Tibial nerve (tissue), 4 donors: ENCODE results near the gene IFIH1.

ENCODE experiments used
- EP300 ChIP-seq, 2 donors: sonication (generic); formaldehyde crosslinking; IDR thresholded peaks; one replicate each; pipeline ENCODE4 v1.6.1; 2017; ENCODE audit warnings: antibody characterized with exemption in 2 of 2, mild to moderate bottlenecking in 1 of 2
- POLR2A ChIP-seq, 2 donors: fragments of 450-650 bp; IDR thresholded peaks; one replicate each; pipeline ENCODE4 v1.6.1; 2017; ENCODE audit warnings: antibody characterized with exemption in 2 of 2, mild to moderate bottlenecking in 2 of 2, moderate library complexity in 2 of 2
- TF ChIP-seq, protein P1 (sequence below), 5 experiments: fragments of 200-600 bp in 3 of 5; fragments of 450-650 bp in 2 of 5; sonication (generic) in 3 of 5; IDR thresholded peaks; one replicate each; pipeline ENCODE4 v1.5.1; 2016 to 2019; ENCODE audit warnings: antibody characterized with exemption in 5 of 5, mild to moderate bottlenecking in 3 of 5, moderate library complexity in 2 of 5

- no peak for TF ChIP-seq POLR2A (IDR thresholded peaks at IDR 0.05)
- TF ChIP-seq, protein P1, sequence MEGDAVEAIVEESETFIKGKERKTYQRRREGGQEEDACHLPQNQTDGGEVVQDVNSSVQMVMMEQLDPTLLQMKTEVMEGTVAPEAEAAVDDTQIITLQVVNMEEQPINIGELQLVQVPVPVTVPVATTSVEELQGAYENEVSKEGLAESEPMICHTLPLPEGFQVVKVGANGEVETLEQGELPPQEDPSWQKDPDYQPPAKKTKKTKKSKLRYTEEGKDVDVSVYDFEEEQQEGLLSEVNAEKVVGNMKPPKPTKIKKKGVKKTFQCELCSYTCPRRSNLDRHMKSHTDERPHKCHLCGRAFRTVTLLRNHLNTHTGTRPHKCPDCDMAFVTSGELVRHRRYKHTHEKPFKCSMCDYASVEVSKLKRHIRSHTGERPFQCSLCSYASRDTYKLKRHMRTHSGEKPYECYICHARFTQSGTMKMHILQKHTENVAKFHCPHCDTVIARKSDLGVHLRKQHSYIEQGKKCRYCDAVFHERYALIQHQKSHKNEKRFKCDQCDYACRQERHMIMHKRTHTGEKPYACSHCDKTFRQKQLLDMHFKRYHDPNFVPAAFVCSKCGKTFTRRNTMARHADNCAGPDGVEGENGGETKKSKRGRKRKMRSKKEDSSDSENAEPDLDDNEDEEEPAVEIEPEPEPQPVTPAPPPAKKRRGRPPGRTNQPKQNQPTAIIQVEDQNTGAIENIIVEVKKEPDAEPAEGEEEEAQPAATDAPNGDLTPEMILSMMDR (IDR thresholded peaks at IDR 0.05), result no peak
- no peak for TF ChIP-seq EP300 (IDR thresholded peaks at IDR 0.05)
Measured at GRCh38 chr2:162298669-162299335, 19.7 kb downstream of the IFIH1 start.
